OCI-M2 (cell line): Measurements from ENCODE around the gene RIC8B.

Experiments
- DNase-seq: peaks from one replicate; lab custom pipeline; 2025; ENCODE audit not compliant: unreplicated experiment; lab: John Stamatoyannopoulos, UW

RIC8B gene

DNA sequence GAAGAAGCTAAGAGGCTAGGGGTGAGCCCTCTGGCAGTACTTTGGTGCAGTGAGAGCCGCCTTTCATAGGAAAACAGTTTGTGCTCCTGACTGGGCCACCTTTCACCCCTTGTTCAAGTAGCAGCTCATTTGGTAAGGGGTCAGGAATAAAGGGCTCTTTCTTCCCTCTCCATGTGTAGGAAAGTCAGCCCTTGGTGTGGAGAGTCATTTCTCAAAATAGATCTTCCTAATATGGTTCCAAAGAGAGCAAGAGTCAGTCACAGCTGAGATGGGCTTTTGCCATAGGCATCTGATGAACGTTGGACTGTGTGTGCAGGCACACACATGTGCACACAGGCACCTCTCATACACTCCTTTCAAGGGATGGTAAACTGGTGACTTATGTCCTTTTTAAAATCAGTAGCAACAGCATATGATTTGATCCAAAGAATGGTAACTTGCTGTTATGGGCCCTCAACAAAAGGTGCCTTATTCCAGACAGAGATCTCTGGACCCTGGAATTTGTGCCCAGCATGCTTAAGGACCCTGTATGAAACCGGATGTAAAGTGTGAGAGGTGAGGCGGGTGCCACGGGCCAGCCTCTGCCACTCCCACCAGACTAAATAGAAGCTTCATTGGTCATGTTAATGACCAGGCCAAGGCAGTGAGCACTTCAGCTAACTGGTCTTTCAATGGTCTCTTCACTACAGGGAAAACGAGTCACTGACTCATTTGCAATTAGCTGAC lies 16.7 kb upstream of the RIC8B start:
- DNase-seq = no peak

DNA sequence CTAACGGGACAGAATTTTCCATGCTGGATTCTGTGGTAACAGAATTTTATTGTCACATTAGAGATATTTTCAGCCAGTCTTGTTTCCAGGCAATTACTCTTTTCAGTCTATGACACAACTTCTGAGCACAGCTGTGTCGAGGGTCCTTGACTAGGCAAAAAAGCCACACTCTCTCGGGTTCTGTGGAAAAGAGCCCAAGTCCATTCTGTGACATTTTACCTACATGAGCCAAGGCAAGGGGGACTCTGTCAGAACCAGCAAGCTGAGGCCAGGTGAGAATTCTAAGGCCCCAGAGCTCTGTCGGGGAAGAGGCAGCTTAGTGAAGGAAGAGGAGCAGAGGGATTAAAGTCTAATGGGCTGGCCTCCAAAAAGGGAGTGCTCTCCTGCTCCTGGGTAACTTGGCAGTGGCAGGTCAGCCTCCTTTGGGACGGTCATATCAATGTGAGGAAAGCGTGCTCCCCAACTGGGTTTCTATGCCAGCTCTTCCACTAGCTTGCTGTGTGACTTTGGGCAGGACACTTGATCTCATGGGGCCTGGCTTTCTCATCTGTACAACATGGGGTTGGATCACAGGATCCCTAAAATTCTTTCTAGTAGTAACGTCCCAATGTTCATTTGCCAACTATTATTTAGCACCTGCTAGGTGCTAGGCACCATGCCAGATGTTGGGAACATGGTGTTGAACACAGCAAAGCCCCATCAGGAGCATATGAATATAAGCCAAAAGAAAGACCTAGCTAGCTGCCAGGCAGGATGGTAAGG lies 16.0 kb upstream of the RIC8B start:
- no peak for DNase-seq

DNA sequence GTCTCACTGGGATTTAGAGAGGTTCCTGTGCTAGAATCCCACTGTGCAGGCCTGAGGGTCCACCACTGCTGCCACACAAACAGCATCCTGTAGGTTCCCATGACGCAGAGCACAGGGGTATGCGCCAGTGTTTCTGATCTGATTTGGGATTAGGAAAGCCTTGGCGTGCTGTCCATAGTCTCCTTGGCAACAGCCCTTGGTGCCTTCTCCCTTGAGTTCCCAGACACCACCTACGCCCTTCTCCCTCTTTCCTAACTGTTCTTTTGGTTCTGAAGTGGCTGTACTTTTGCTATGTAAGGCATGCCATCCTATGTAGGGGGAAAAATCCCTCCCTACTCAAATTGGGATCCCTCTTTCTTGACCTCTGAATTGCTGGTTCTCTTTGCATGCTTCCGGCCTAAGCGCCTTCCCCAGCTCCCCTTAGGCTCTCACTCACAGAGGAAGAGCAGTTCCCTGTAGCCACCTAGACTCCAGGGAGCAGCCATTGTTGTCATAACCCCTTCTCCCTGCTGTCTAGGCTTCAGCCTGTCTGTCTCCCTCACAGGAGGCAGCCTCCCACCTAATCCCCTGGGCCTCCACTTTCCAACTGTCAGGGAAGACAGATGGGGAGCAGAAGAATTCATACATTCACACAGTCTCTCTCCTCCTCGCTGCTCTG lies 14.8 kb upstream of the RIC8B start:
- DNase-seq = no peak

DNA sequence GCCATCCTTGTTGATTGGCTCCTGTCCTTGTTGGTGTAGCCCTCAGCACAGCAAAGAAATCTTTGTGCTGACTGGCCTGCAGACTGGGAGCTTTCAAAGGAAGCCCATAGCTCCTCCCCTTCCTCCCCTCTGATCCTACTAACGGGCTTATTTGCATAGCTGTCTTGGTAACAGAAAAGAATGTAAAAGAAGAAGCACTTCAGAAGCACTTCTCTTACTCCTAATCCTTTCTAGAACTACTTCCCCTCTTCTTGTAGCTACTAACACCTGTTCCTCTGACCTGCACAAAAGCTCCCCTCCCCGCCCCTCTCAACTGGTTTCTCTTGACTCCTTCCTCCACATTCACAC lies 14.3 kb upstream of the RIC8B start:
- no peak for DNase-seq

GRCh38 chr12:106764220-106764619 lies 10.3 kb upstream of the RIC8B start:
- DNase-seq = no peak

GRCh38 chr12:106764738-106765137 lies 9.7 kb upstream of the RIC8B start:
- no peak for DNase-seq

GRCh38 chr12:106766393-106766826 lies 8.1 kb upstream of the RIC8B start:
- DNase-seq = no peak

- DNase-seq = no peak
Observed at GRCh38 chr12:106767206-106767605, 7.3 kb upstream of the RIC8B start.

DNA sequence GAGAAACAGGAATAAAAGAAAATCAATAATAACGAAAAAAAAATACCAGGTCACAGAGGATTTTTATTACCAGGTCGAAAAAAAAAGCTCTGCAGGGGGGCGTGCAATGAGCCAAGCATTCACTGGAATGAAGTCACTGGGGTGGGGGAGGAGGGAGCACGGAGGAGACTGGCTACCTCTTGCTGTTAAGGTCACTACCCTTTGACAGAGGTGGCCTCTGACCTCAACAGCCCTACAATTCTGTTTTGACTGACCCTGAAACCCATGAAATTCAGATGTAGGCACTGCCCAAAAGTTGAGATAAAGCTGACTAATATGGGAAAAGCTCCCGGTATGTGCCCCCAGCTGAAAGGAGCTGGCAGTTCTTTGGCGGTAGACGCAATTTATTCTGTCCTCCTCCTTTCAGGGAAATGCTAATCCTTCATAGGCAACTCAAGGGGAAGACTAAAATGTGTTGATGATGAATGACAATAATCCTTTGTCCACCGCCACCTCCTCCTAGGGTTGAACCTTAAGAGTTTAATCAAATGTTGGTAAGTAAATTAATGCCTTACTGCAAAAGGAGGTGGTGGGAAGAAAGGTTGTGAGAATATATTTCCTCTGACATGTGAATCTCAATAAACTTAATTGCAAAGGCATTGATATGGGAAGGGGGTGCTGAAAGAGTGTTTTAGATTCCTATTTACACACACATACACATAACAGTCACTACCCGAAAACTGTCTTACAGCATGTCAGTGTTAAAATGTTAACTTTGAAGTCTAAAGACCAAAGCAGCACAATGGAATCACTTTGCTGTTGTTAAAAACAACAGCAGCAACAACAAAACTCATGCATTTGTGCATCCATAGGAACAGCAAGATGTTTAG lies 6.3 kb upstream of the RIC8B start:
- DNase-seq = no peak

GRCh38 chr12:106769078-106769477 lies 5.4 kb upstream of the RIC8B start:
- DNase-seq = no peak

DNA sequence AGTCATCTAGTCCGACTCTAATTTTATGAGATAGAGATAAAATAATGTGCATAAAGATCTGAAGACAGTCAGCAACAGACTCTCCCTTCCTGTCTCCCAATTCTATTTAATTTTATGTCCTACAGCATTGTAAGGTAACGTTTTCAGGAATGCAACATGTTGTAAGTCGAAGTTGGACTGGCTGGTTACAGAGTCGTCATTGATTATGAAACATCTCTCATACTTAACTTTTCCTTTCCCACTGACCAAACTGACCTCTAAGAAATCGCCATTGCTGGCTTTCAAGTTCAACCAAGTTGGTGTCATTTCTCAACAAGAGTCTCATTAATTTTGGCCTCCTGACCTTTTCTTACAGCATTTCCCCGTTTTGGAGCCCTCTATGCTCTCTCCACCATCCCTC lies 4.9 kb upstream of the RIC8B start:
- DNase-seq = no peak

- no peak for DNase-seq
Observed at GRCh38 chr12:106771425-106771824, 3.1 kb upstream of the RIC8B start.

DNA sequence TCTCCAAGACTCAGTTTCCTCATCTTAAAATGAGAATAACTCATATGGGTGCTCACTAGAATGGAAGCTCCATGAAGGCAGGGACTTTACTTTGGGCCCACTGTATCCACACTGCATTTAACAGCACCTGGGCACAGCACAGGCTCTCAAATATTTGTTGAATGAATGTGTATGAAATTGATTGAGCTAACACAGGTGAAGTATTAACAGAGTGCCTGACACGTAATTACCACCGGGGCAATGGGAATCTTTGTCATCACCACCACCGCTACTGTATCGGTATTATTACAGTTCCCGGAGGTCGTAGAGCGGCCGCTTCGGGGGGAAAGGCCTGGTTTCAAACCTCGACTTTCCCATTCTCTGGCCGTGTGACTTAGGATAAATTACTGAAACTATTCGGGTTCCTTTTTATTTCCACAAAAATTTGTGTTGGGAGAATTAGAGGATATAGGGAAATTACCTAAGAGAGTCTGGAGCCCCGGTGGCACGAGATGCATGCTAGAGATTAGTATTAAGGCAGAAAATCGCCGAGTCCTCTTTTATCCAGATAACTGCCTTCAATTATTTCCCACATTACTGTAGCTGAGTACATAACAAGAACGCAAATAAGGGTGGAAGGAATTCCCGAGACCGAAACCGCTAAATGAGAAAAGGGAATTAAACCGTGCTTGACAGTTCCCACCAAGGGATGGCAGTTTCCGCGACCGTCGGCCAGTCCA lies 1.0 kb upstream of the RIC8B start:
- DNase-seq = no peak

DNA sequence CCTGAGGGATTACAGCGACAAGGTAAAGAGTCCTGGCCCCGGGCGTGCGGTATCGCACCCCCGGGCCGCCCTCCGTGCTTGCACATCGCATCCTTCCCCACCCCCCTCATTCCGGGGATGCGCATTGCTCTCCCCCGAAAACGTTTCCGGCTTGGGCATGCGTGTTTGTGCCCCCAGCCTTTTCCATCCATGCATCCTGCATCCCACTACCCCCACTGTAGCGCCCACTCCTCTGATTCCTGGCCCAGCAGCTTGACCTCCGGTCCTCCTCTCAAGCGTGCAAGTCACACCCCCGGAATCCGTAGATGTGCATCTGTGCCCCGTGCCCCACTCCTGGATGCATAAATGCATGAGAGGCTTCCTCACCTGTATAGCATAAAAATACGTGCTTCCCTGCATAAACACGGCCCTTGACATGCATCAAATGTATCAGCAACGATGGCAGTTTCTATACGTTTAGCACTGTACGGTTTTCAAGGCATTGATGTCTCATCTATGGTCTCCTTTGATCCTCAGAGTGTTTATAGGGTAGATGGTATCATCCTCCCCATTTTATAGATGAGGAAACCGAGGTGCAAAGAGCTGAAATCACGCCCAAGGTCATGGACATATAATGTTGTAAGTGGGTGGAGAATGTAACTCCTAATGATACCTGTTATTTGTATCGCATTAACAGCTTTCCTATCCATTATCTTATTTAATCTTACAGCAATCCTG lies 484 bp downstream of the RIC8B start:
- no peak for DNase-seq

GRCh38 chr12:106776897-106777296 lies 2.4 kb downstream of the RIC8B start:
- DNase-seq = no peak

GRCh38 chr12:106780010-106780631 lies 5.6 kb downstream of the RIC8B start:
- DNase-seq = no peak

DNA sequence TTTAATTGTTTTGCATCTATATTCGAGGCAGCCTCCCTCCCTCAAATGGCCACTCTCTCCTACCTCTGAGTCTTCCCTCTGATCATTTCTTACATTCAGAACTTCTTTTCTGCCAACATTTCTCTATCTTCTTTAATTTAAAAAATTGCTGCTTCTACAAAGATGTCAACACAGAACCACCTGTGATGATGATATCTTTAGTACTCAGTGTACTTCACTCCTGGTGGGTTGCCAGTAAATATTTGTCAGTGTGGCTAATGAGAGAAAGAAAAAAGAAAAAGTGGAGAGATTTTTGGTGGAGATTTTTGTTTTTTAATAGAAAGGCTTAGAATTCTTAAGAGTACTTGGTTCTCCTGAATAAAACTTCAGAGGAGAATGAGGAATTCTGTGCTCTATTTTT lies 8.1 kb downstream of the RIC8B start:
- no peak for DNase-seq

- DNase-seq = no peak
Observed at GRCh38 chr12:106783515-106783914, 9.0 kb downstream of the RIC8B start.

DNA sequence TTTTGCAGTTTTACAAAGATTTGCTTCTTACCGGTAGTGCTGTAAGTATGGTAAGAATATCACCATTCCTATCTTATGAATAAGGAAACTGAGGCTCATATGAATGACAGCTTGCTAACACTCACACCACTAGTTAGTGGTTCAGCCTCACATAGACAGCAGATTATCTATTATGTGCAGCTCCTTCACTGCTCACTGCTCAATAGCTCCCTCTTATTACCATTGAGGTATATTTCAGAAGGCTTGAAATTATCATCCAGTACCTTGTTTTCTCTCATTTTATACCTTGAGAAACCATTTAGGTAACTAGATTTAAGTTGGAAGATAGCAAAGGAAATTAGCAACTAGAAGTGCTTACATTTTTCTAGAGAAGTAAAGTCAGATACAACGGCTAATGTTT lies 15.5 kb downstream of the RIC8B start:
- no peak for DNase-seq

- DNase-seq = no peak
Observed at GRCh38 chr12:106791531-106791930, 17.0 kb downstream of the RIC8B start.
